K562 (cell line): ENCODE results near the gene SOX15. TPM values are rescaled to one million over a fixed set of nuclear protein-coding genes. Genes with fewer than 3 reads are reported as not detected.

Source experiments
- ATAC-seq: fragments of 200-7000 bp; cut with Tn5 transposase; 3 replicates; pipeline ENCODE4 v1.9.1; 2020; ENCODE audit warnings: moderate library complexity
- BruUV-seq: library from RNA; stranded (reverse); fragments of 400-500 nt; replicated peaks from 2 replicates; lab custom pipeline; 2021; lab: Mats Ljungman, UMichigan
- CTCF ChIA-PET: fragments of 300-600 bp; formaldehyde crosslinking; extraction: SDS; loops from one replicate; lab custom pipeline; 2021; ENCODE audit warnings: low intra/inter-chr PET ratio; lab: Yijun Ruan, JAX
- POLR2A ChIA-PET: fragments of 300-600, 350-650 bp; sonication (Branson Sonifier 250); formaldehyde crosslinking; extraction: SDS; loops from one replicate; lab custom pipeline; 2021; ENCODE audit warnings: antibody characterized with exemption, inconsistent platforms; lab: Yijun Ruan, JAX
- DNase-seq, 4 experiments: peaks; one replicate each; pipeline versions ENCODE4 v3.0.0 to v3.0.0-alpha.2; 2011 to 2018; ENCODE audit warnings: low spot score in 3 of 4, mixed read lengths in 3 of 4; ENCODE audit errors: extremely low read depth in 1 of 4
- FAIRE-seq: peaks from 2 replicates; lab custom pipeline; 2011; peaks lifted over from hg19 to GRCh38; lab: Jason Lieb, UNC
- H2AFZ ChIP-seq: 2 replicates; pipeline ENCODE4 v1.6.0; 2011; ENCODE audit warnings: low read depth, low read length, control low read depth, inconsistent platforms
- H3K27ac ChIP-seq: fragments of 200-600 bp; 3 replicates; pipeline ENCODE4 v1.8.0; 2011; ENCODE audit warnings: low read depth, mild to moderate bottlenecking, control low read depth, inconsistent platforms, low read length, moderate library complexity, mixed read lengths; ENCODE audit errors: extremely low read depth
- H3K27me3 ChIP-seq, 2 experiments: fragments of 300-600 bp in 1 of 2; 2 replicates in 1 of 2; 3 replicates in 1 of 2; pipeline versions ENCODE4 v1.6.0 to v1.8.0; 2011; ENCODE audit warnings: inconsistent platforms in 2 of 2, low read length in 2 of 2, mild to moderate bottlenecking in 1 of 2, mixed read lengths in 1 of 2, moderate library complexity in 1 of 2; ENCODE audit not compliant: control insufficient read depth in 2 of 2, insufficient read depth in 2 of 2
- H3K36me3 ChIP-seq: fragments of 300-600 bp; 3 replicates; pipeline ENCODE4 v1.8.0; 2011; ENCODE audit warnings: mild to moderate bottlenecking, low read length, inconsistent platforms; ENCODE audit not compliant: control insufficient read depth, insufficient read depth
- H3K4me1 ChIP-seq, 2 experiments: fragments of 200-600 bp in 1 of 2; replicated peaks in 1 of 2; 2 replicates in 1 of 2; 3 replicates in 1 of 2; pipeline versions ENCODE4 v1.5.1 to v1.8.0; 2011; ENCODE audit warnings: inconsistent platforms in 2 of 2, low read length in 2 of 2, mild to moderate bottlenecking in 1 of 2, mixed read lengths in 1 of 2, moderate library complexity in 1 of 2; ENCODE audit not compliant: control insufficient read depth in 2 of 2, insufficient read depth in 2 of 2
- H3K4me2 ChIP-seq: 2 replicates; pipeline ENCODE4 v1.6.1; 2011; ENCODE audit warnings: low read length, control low read depth, inconsistent platforms, mixed read lengths; ENCODE audit not compliant: insufficient read depth
- H3K4me3 ChIP-seq: fragments of 200-600 bp; sonication (generic), shearing (Covaris generic); 2 replicates; pipeline ENCODE4 v1.5.1; 2016; ENCODE audit warnings: control low read depth, inconsistent platforms
- H3K79me2 ChIP-seq: fragments of 200-600 bp; 3 replicates; pipeline ENCODE4 v1.8.0; 2011; ENCODE audit warnings: low read length, inconsistent platforms; ENCODE audit not compliant: control insufficient read depth, insufficient read depth
- H3K9ac ChIP-seq, 2 experiments: 2 replicates each; pipeline versions ENCODE4 v1.6.0 to v1.6.1; 2011; ENCODE audit warnings: low read depth in 2 of 2, low read length in 2 of 2, control low read depth in 1 of 2, inconsistent platforms in 1 of 2, mild to moderate bottlenecking in 1 of 2, mixed read lengths in 1 of 2; ENCODE audit not compliant: insufficient read depth in 1 of 2
- H3K9me1 ChIP-seq: one replicate; pipeline ENCODE4 v1.6.0; 2011; ENCODE audit warnings: inconsistent platforms, mild to moderate bottlenecking, low read length, moderate library complexity; ENCODE audit not compliant: control insufficient read depth, insufficient read depth
- H3K9me3 ChIP-seq: replicated peaks from 2 replicates; pipeline ENCODE4 v1.5.1; 2011; ENCODE audit warnings: low read depth, low read length, inconsistent platforms; ENCODE audit not compliant: control insufficient read depth, insufficient read depth
- H4K20me1 ChIP-seq: replicated peaks from 2 replicates; pipeline ENCODE4 v1.6.1; 2011; ENCODE audit warnings: low read length, inconsistent platforms, mixed read lengths; ENCODE audit not compliant: control insufficient read depth, insufficient read depth
- EGR1 ChIP-seq: fragments of 450-650 bp; conservative IDR thresholded peaks from 2 replicates; pipeline ENCODE4 v1.6.1; 2017; ENCODE audit warnings: mild to moderate bottlenecking
- NR2C1 ChIP-seq, 2 experiments: fragments of 450-650 bp; IDR thresholded peaks; 2 replicates each; pipeline ENCODE4 v1.6.1; 2017; ENCODE audit warnings: mild to moderate bottlenecking in 2 of 2, antibody characterized with exemption in 1 of 2, inconsistent platforms in 1 of 2, missing compliant biosample characterization in 1 of 2, missing genetic modification characterization in 1 of 2
- NR2C2 ChIP-seq, 2 experiments: fragments of 200-800 bp in 1 of 2; sonication (Bioruptor generic) in 1 of 2; sonication (generic) in 1 of 2; formaldehyde crosslinking in 1 of 2; IDR thresholded peaks; 2 replicates each; pipeline versions ENCODE4 v1.6.1 to v1.8.0; 2016 to 2022; ENCODE audit warnings: mild to moderate bottlenecking in 1 of 2, missing compliant biosample characterization in 1 of 2, missing genetic modification characterization in 1 of 2, missing genetic modification reagents in 1 of 2
- ZBTB1 ChIP-seq: sonication (generic); formaldehyde crosslinking; IDR thresholded peaks from 2 replicates; pipeline ENCODE4 v1.8.1; 2023; ENCODE audit warnings: missing genetic modification reagents, low read depth, mild to moderate bottlenecking, borderline replicate concordance
- WGBS: fragments of 100-300 bp; shearing (Covaris generic); methylation state at CpG from one replicate; pipeline ENCODE4 v1.1.6; 2016; ENCODE audit warnings: low coverage, mixed read lengths; ENCODE audit not compliant: insufficient coverage; ENCODE audit errors: missing lambda C conversion rate; 5-methylcytosine and 5-hydroxymethylcytosine counted together
- in situ Hi-C: fragments of 300-500 bp; cut with MboI; formaldehyde crosslinking; loops from 4 replicates; pipeline ENCODE4 v1.15.0; 2018; ENCODE audit warnings: inconsistent platforms, mixed read lengths
- intact Hi-C: fragments of 100-400 bp; cut with micrococcal nuclease; formaldehyde crosslinking; loops from 2 replicates; pipeline ENCODE4 v1.14.2; 2022
- polyA plus RNA-seq, 8 experiments: library from polyadenylated mRNA; depleted of rRNA in 4 of 8; stranded (reverse) in 5 of 8; unstranded in 3 of 8; fragments of >200 nt; fragmentation: Nextera tagmentation in 2 of 8; fragmentation: Illumina TruSeq in 1 of 8; extraction: Ambion mirVana in 2 of 8; extraction: Trizol in 1 of 8; gene quantifications; 2 replicates each; pipeline versions ENCODE4 v1.2.1 to v1.2.3, GENCODE V29; 2011 to 2014; ENCODE audit warnings: inconsistent platforms in 1 of 8, missing spikeins in 1 of 8
- total RNA-seq, 7 experiments: library from RNA; depleted of rRNA in 6 of 7; stranded (reverse); fragments of >200 nt in 6 of 7; fragmentation: Illumina TruSeq in 2 of 7; extraction: Trizol in 2 of 7; gene quantifications; 2 replicates each; pipeline versions ENCODE4 v1.2.1 to v1.2.3, GENCODE V29; 2011 to 2021; ENCODE audit warnings: low replicate concordance in 1 of 7

Gene SOX15
- total and polyA plus RNA-seq, 9 of the 15 experiments (the other 6 are each of a cell fraction or from before 2014, with no cell fraction given): 0.07 to 0.33 (median 0.19) TPM; not detected in 5

GRCh38 chr17:7629939-7630571, 40.2 kb upstream of the SOX15 start, which contains the start of gene SHBG:
Gene SHBG, plus strand, starts transcription at chr17:7630135. Its CDS starts 38 bp downstream, at chr17:7630173.
- Histone ChIP-seq H3K9ac (no peak within 1 kb of the TSS; a peak in 1 of 4 replicates), H2AFZ (no peak within 1 kb of the TSS), H4K20me1 (no peaks in the 10 kb centered on the region), H3K79me2 (no peaks in the 10 kb centered on the region), H3K4me3 (no peak within 1 kb of the TSS), H3K4me1 (peaks cover 0 to 20% of the 10 kb centered on the region in 2 experiments; a peak in 4 of 5 replicates), H3K36me3 (no peaks in the 10 kb centered on the region), H3K27me3 (no peaks in the 10 kb centered on the region), H3K4me2 (no peak within 1 kb of the TSS), H3K27ac (no peak within 1 kb of the TSS), H3K9me1 (no peaks in the 10 kb centered on the region), H3K9me3 (no peaks in the 10 kb centered on the region)
- ChIA-PET POLR2A (interaction anchor here (0.6 to 2.6 kb wide), 4 partner anchors 20 to 387 kb away, joined by 3 to 19 read pairs (median 6); partner anchors contain the start of genes ATP1B2 and TP53), CTCF (no interaction called here)
- in situ Hi-C loops (loop anchor here (5.0 kb wide), 1 partner anchor 57 kb away; the partner anchor contains the start of genes TP53 and WRAP53), intact Hi-C loops (no loop called here)
- no peak for DNase-seq
- WGBS: 59% methylated on average over 10 of the region's 13 CpGs
- ATAC-seq: no peak
- FAIRE-seq: no peak
- BruUV-seq: no TSS peak
- TF ChIP-seq NR2C1 (IDR thresholded peaks at IDR 0.05) (peak; percentile 53; the same call in 1 of the 2 replicates), NR2C1 (tag; IDR thresholded peaks at IDR 0.05) (peak; percentile 44), EGR1 (peak; percentile 57; the same call in 1 of the 2 replicates), ZBTB1 (CRISPR knock-in tag) (no peak), NR2C2 (CRISPR knock-in tag; IDR thresholded peaks at IDR 0.05) (peak; percentile 56; the same call in 1 of the 2 replicates), NR2C2 (tag; IDR thresholded peaks at IDR 0.05) (peak; percentile 66)
- TF ChIP-seq, all 486 proteins: peak for 3
